Colonic mucosa (tissue), 4 donors: Measurements from ENCODE around the gene ASCL4. TPM values are rescaled to one million over a fixed set of nuclear protein-coding genes. Genes with fewer than 3 reads are reported as not detected.

Source experiments
- DNase-seq: peaks from one replicate; pipeline ENCODE4 v3.0.0-alpha.2; 2020
- H3K27ac ChIP-seq: fragments of 200-600 bp; one replicate; pipeline ENCODE4 v1.8.0; 2021
- H3K27me3 ChIP-seq: fragments of 200-600 bp; one replicate; pipeline ENCODE4 v1.8.0; 2021
- H3K36me3 ChIP-seq: fragments of 200-600 bp; one replicate; pipeline ENCODE4 v1.8.0; 2021
- H3K4me1 ChIP-seq: fragments of 200-600 bp; one replicate; pipeline ENCODE4 v1.8.0; 2021; ENCODE audit warnings: mild to moderate bottlenecking
- H3K4me3 ChIP-seq: fragments of 200-600 bp; one replicate; pipeline ENCODE4 v1.8.0; 2021
- H3K9ac ChIP-seq, 2 donors: one replicate each; pipeline ENCODE4 v1.7.0; 2013; ENCODE audit warnings: control low read depth in 2 of 2, low read depth in 2 of 2, low read length in 2 of 2
- H3K9me3 ChIP-seq: fragments of 200-600 bp; one replicate; pipeline ENCODE4 v1.8.0; 2021
- CTCF ChIP-seq: fragments of 200-600 bp; IDR thresholded peaks from one replicate; pipeline ENCODE4 v1.8.0; 2022; ENCODE audit warnings: antibody characterized with exemption, mild to moderate bottlenecking
- intact Hi-C: fragments of 100-400 bp; cut with DNase I; formaldehyde crosslinking; loops from one replicate; pipeline ENCODE4 v1.14.1; 2022
- total RNA-seq, 2 donors: library from RNA; stranded (reverse); fragmentation: NEBNext Ultra II Directional in 1 of 2; extraction: Animal tissue kit (Norgen Biotek cat#: 25700) in 1 of 2; gene quantifications; one replicate each; pipeline ENCODE4 v1.2.1, GENCODE V29; 2021
- donor health status: healthy.
- donor health status: DM: no; HTN: no; CAD: no.
- donor health status: DM: no; HTN: no; CAD: no.

ASCL4 gene
- total RNA-seq, 2 donors from 2014 or later: not detected

- Histone ChIP-seq H3K27me3 (no peaks in the 10 kb centered on the region), H3K9ac (no peak overlapping the region), H3K36me3 (no peaks in the 10 kb centered on the region), H3K4me3 (no peak overlapping the region), H3K27ac (no peak overlapping the region), H3K4me1 (no peaks in the 10 kb centered on the region), H3K9me3 (no peaks in the 10 kb centered on the region)
- intact Hi-C loops: no loop called here
- DNase-seq: no peak
- no peak for TF ChIP-seq CTCF
These were observed 44.5 kb downstream of the ASCL4 start for GRCh38 chr12:107818984-107819383.

- H3K9ac ChIP-seq: no peak overlapping the region
- no peaks in the 10 kb centered on the region for H3K9me3 ChIP-seq
- intact Hi-C loops: no loop called here
- H3K4me3 ChIP-seq: no peak overlapping the region
- no peak overlapping the region for H3K27ac ChIP-seq
- no peaks in the 10 kb centered on the region for H3K36me3 ChIP-seq
- no peak for TF ChIP-seq CTCF
- H3K27me3 ChIP-seq: no peaks in the 10 kb centered on the region
- no peak for DNase-seq
- H3K4me1 ChIP-seq: no peaks in the 10 kb centered on the region
These were observed 47.9 kb downstream of the ASCL4 start for GRCh38 chr12:107822356-107822755.

Other genes with a start within 250 kb of the ASCL4 start
- gene PWP1, start 88.9 kb upstream of the ASCL4 start, total RNA-seq: 10 to 100 TPM; 19.7 to 23.8 TPM
- gene PRDM4, start 13.6 kb upstream of the ASCL4 start, total RNA-seq: 10 to 100 TPM; 32.7 to 36.1 TPM